ENCODE results near the gene PPM1K. TPM values are rescaled to one million over a fixed set of nuclear protein-coding genes. Genes with fewer than 3 reads are reported as not detected.

PPM1K gene
- total RNA-seq, 1 experiment from 2014 or later, result 4.2 TPM

GRCh38 chr4:88223516-88223915 lies 60.8 kb downstream of the PPM1K start:
- Histone ChIP-seq H3K4me3 (replicated peaks in 1 of 2; ENCODE audit: low read depth in 1 of 2, low read length in 2 of 2) (no peak overlapping the region), H3K9me2 (ENCODE audit: insufficient read depth) (no peaks in the 10 kb centered on the region), H2AFZ (ENCODE audit: low read depth, low read length, poor library complexity, severe bottlenecking) (no peak overlapping the region), H4K20me1 (ENCODE audit: insufficient read depth) (no peaks in the 10 kb centered on the region), H3K27me3 (ENCODE audit: insufficient read depth, low read length) (no peaks in the 10 kb centered on the region), H3K9ac (ENCODE audit: low read length) (no peak overlapping the region), H3K4me2 (ENCODE audit: low read length) (no peak overlapping the region), H3K79me2 (ENCODE audit: insufficient read depth, low read length) (no peaks in the 10 kb centered on the region), H3K36me3 (ENCODE audit: control insufficient read depth in 1 of 2, insufficient read depth in 2 of 2, low read length in 2 of 2) (no peaks in the 10 kb centered on the region), H3K9me3 (ENCODE audit: control insufficient read depth in 1 of 2, insufficient read depth in 1 of 2, low read depth in 1 of 2, low read length in 2 of 2) (no peaks in the 10 kb centered on the region), H3K4me1 (ENCODE audit: control insufficient read depth in 1 of 2, insufficient read depth in 2 of 2, low read length in 2 of 2) (no peaks in the 10 kb centered on the region), H3K27ac (ENCODE audit: low read depth, low read length) (no peak overlapping the region)
- RAD21 ChIA-PET (ENCODE audit: low non-redundant PET in 1 of 2, low total read pairs in 2 of 2, uncharacterized antibody in 2 of 2, unreplicated experiment in 2 of 2), result no interaction called here
- POLR2A ChIA-PET, result no interaction called here
- TF ChIP-seq CTCF (IDR thresholded peaks at IDR 0.05 in 2 of 3, conservative IDR thresholded peaks at IDR 0.05 in 1 of 3; ENCODE audit: borderline replicate concordance in 1 of 3, insufficient read depth in 1 of 3, low read depth in 2 of 3, low read length in 2 of 3) (no peak), POLR2AphosphoS5 (IDR thresholded peaks at IDR 0.05; ENCODE audit: low read depth, low read length) (no peak), SRF (IDR thresholded peaks at IDR 0.05; ENCODE audit: low read depth) (no peak), YY1 (IDR thresholded peaks at IDR 0.05; ENCODE audit: extremely low read depth, insufficient replicate concordance, low read depth, low read length) (no peak), ATF3 (IDR thresholded peaks at IDR 0.05) (no peak), JUND (IDR thresholded peaks at IDR 0.05) (no peak), SP1 (IDR thresholded peaks at IDR 0.05; ENCODE audit: low read depth) (no peak), SIN3A (IDR thresholded peaks at IDR 0.05; ENCODE audit: low read depth) (no peak)
- intact Hi-C loops (cut with micrococcal nuclease), result no loop called here
- ATAC-seq (no peak), DNase-seq (ENCODE audit: low read depth, low spot score) (no peak)
- BruUV-seq (replicated peaks), result no TSS peak
- CTCF ChIA-PET, result no interaction called here

All from HCT116 (cell line).